T-helper 2 cell treated with Interferon-gamma antibody and Interleukin-4, amounts not matched to agents 5 μg/mL and 100 μg/mL, for 36 hours (primary cell): Measurements from ENCODE around the gene ORC4.

Experiments used
- DNase-seq: peaks from one replicate; pipeline ENCODE4 v3.0.0; 2021; ENCODE audit warnings: low spot score
- H3K27ac Mint-ChIP-seq: one replicate; pipeline ENCODE4 v1.8.0; 2021; ENCODE audit warnings: mild to moderate bottlenecking, mixed read lengths
- H3K27me3 Mint-ChIP-seq: one replicate; pipeline ENCODE4 v1.8.0; 2021; ENCODE audit warnings: low read depth, mixed read lengths
- H3K36me3 Mint-ChIP-seq: one replicate; pipeline ENCODE4 v1.8.0; 2021; ENCODE audit warnings: low read depth, mixed read lengths
- H3K4me1 Mint-ChIP-seq: one replicate; pipeline ENCODE4 v1.8.0; 2021; ENCODE audit warnings: low read depth, mixed read lengths
- H3K4me3 Mint-ChIP-seq: one replicate; pipeline ENCODE4 v1.8.0; 2022; ENCODE audit warnings: mild to moderate bottlenecking, moderate library complexity, mixed read lengths
- H3K9me3 Mint-ChIP-seq: one replicate; pipeline ENCODE4 v1.8.0; 2021; ENCODE audit warnings: mixed read lengths

ORC4 gene

DNA sequence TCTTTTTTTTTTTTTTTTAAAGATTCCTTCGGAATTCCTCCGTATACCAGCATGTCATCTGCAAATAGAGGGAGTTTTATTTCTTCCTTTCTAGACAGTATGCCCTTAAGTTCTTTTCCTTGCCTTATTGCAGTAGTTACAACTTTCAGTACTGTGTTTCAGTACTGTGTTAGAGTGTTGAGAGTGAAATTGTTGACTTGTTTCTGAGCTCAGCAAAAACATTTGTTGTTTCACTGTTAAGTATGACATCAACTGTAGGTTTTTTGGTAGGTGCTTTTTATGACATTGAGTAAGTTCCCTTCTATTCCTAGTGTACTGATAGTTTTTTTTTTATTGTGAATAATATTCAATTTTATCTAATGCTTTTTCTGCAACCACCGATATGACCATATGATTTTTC, 131.9 kb downstream of the ORC4 start:
- H3K36me3 Mint-ChIP-seq: no peaks in the 10 kb centered on the region
- H3K27ac Mint-ChIP-seq: no peak overlapping the region

DNA sequence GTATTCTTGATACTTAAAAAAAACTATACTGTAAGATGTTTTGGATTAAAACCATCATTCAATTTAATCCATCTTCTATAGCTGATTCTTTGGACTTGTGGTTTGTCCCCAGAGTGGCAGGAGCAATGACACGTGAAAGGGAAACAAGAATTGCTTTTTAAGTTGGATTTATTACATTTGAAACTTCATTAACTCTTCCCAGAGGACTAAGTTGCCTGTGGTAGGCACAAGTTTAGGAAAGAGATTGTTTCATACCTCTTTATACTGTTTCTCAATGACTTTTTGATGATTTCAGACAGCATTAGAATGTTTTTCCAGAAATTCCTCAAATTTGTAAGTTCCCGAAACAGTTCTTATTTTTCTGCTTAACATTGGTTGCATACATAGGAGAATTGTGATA, 134.4 kb downstream of the ORC4 start:
- no peak overlapping the region for H3K4me3 Mint-ChIP-seq

More for the DNA sequence above, 131.9 kb downstream of the ORC4 start:
- no peaks in the 10 kb centered on the region for H3K27me3 Mint-ChIP-seq
- H3K4me3 Mint-ChIP-seq: no peak overlapping the region
- peaks cover 2% of the 10 kb centered on the region for H3K4me1 Mint-ChIP-seq
- DNase-seq: no peak
- H3K9me3 Mint-ChIP-seq: no peaks in the 10 kb centered on the region

DNA sequence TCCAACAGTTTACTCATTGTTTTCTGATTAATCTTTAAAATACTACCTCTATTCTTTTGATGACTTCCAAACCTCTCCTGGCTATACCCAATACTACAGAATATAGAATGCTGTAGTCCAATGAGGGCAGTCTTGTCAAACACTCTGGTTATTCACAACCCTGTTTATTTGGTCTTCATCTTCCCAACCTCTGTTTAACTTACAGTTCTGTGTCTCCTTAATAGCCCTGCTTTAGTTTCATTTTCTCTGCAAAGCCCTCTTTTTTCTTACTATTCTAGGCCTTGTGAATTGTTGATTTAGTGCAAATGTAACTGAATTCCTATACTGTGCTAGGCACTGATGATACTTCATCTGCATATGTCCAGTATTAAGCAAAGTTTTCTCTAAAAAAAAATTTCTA, 135.7 kb downstream of the ORC4 start:
- H3K27me3 Mint-ChIP-seq: no peaks in the 10 kb centered on the region
- no peak for DNase-seq
- H3K4me3 Mint-ChIP-seq: no peak overlapping the region
- H3K4me1 Mint-ChIP-seq: peaks cover 2% of the 10 kb centered on the region
- no peaks in the 10 kb centered on the region for H3K36me3 Mint-ChIP-seq
- no peak overlapping the region for H3K27ac Mint-ChIP-seq
- no peaks in the 10 kb centered on the region for H3K9me3 Mint-ChIP-seq

More for the DNA sequence above, 134.4 kb downstream of the ORC4 start:
- H3K4me1 Mint-ChIP-seq: peaks cover 2% of the 10 kb centered on the region
- H3K9me3 Mint-ChIP-seq: no peaks in the 10 kb centered on the region
- H3K27me3 Mint-ChIP-seq: no peaks in the 10 kb centered on the region
- no peak for DNase-seq
- no peaks in the 10 kb centered on the region for H3K36me3 Mint-ChIP-seq
- H3K27ac Mint-ChIP-seq: no peak overlapping the region

DNA sequence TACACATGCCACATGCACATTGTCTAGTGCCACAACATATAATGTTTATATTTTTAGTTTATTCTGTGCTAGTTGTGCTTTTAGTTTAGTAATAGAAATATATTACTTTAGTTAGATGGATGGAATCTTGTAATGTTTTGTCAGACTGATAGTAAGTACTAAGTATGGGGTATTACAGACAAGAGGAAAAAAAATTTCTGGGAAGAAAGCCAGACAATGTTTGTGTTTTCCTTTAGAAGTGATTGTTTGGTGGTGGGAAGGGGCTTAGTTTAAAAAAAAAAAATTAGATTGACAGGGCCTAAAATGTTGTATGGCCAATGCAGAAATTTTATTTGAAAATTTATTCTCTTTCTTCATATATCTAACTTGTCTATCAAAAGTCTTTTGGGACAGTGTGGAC, 137.9 kb downstream of the ORC4 start:
- H3K9me3 Mint-ChIP-seq: no peaks in the 10 kb centered on the region
- DNase-seq: no peak
- no peaks in the 10 kb centered on the region for H3K36me3 Mint-ChIP-seq
- no peak overlapping the region for H3K4me3 Mint-ChIP-seq
- H3K4me1 Mint-ChIP-seq: peaks cover 2% of the 10 kb centered on the region
- H3K27ac Mint-ChIP-seq: no peak overlapping the region
- no peaks in the 10 kb centered on the region for H3K27me3 Mint-ChIP-seq
